T-helper 17 cell (primary cell): ENCODE measurements around the gene SPN. TPM values are rescaled to one million over a fixed set of nuclear protein-coding genes. Genes with fewer than 3 reads are reported as not detected.
"Not testable (repeated sequence)": the region's sequence is repeated elsewhere in the genome, so short reads cannot be mapped to it uniquely, and the experiment has no call there.

Experiments used
- ATAC-seq: fragments of 150-1000 bp; cut with Tn5 transposase; 2 replicates; pipeline ENCODE4 v1.10.0; 2021; ENCODE audit warnings: mild to moderate bottlenecking, moderate library complexity
- DNase-seq, 3 donors: peaks; one replicate each; pipeline versions ENCODE4 v3.0.0 to v3.0.0-alpha.2; 2020 to 2021
- H3K9me3 ChIP-seq: one replicate; pipeline ENCODE4 v1.7.0; 2013; ENCODE audit warnings: low read length, mild to moderate bottlenecking; ENCODE audit not compliant: control insufficient read depth, poor library complexity, severe bottlenecking
- H3K27ac Mint-ChIP-seq: one replicate; pipeline ENCODE4 v1.8.0; 2022; ENCODE audit warnings: mild to moderate bottlenecking, moderate library complexity, mixed read lengths
- H3K27me3 Mint-ChIP-seq: one replicate; pipeline ENCODE4 v1.8.0; 2022; ENCODE audit warnings: mixed read lengths
- H3K36me3 Mint-ChIP-seq: one replicate; pipeline ENCODE4 v1.8.0; 2022; ENCODE audit warnings: low read depth, mixed read lengths
- H3K4me1 Mint-ChIP-seq: one replicate; pipeline ENCODE4 v1.8.0; 2022; ENCODE audit warnings: mild to moderate bottlenecking, mixed read lengths
- H3K4me3 Mint-ChIP-seq: one replicate; pipeline ENCODE4 v1.8.0; 2022; ENCODE audit warnings: mild to moderate bottlenecking, moderate library complexity, mixed read lengths
- total RNA-seq, 4 donors: library from RNA in 2 of 4; stranded (reverse) in 2 of 4; gene quantifications; one replicate each; pipeline ENCODE4 v1.2.3 and lab custom pipeline; 2022 to 2026

SPN gene
- total RNA-seq, 2 donors from 2014 or later: 122 to 147 TPM

DNA sequence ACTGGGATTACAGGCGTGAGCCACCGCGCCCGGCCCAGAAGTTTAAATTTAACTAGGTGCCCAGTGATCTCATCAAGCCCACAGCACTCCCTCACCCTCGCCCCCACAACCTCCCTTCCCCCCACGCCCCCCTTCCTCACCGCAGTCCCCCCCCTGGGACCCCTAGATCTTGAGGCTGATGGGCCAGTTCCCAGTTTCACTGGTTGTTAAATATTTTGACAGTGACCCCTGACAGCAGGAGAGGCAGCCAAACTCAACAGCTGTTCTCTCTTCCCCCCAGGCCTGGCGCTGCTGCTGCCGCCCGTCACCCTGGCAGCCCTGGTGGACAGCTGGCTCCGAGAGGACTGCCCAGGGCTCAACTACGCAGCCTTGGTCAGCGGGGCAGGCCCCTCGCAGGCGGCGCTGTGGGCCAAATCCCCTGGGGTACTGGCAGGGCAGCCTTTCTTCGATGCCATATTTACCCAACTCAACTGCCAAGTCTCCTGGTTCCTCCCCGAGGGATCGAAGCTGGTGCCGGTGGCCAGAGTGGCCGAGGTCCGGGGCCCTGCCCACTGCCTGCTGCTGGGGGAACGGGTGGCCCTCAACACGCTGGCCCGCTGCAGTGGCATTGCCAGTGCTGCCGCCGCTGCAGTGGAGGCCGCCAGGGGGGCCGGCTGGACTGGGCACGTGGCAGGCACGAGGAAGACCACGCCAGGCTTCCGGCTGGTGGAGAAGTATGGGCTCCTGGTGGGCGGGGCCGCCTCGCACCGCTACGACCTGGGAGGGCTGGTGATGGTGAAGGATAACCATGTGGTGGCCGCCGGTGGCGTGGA, 31.5 kb downstream of the SPN start:
- ATAC-seq (no peak), DNase-seq (no peak)
- no peaks in the 10 kb centered on the region for H3K27me3 Mint-ChIP-seq
- no peak overlapping the region for H3K27ac Mint-ChIP-seq
- peaks cover 8% of the 10 kb centered on the region for H3K4me1 Mint-ChIP-seq
- no peaks in the 10 kb centered on the region for H3K9me3 ChIP-seq
- no peak overlapping the region for H3K4me3 Mint-ChIP-seq
- H3K36me3 Mint-ChIP-seq: no peaks in the 10 kb centered on the region

GRCh38 chr16:29695675-29696074, 32.6 kb downstream of the SPN start:
- DNase-seq, H3K27me3 Mint-ChIP-seq, H3K9me3 ChIP-seq, H3K36me3 Mint-ChIP-seq, ATAC-seq, H3K4me3 Mint-ChIP-seq: not testable (repeated sequence)
- Mint-ChIP-seq H3K4me1 (peaks cover 12% of the 10 kb centered on the region), H3K27ac (peak overlapping the region; percentile 56)

DNA sequence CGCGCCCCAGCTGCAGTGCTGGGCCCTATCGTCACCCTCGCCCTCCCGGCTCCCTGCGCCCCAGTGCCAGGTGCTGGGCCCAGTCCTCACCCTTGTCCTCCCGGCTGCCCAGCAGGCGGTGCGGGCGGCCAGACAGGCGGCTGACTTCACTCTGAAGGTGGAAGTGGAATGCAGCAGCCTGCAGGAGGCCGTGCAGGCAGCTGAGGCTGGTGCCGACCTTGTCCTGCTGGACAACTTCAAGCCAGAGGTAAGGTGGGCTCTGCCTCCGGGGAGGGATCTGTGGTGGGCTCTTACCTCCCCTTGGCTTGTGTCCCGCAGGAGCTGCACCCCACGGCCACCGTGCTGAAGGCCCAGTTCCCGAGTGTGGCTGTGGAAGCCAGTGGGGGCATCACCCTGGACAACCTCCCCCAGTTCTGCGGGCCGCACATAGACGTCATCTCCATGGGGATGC, 33.9 kb downstream of the SPN start:
- Mint-ChIP-seq H3K27me3 (no peaks in the 10 kb centered on the region), H3K4me3 (no peak overlapping the region), H3K36me3 (no peaks in the 10 kb centered on the region), H3K27ac (no peak overlapping the region), H3K4me1 (peaks cover 15% of the 10 kb centered on the region)
- DNase-seq (no peak), ATAC-seq (no peak)
- H3K9me3 ChIP-seq: no peaks in the 10 kb centered on the region

- H3K4me1 Mint-ChIP-seq: peaks cover 20% of the 10 kb centered on the region
- H3K4me3 Mint-ChIP-seq: no peak overlapping the region
- no peaks in the 10 kb centered on the region for H3K9me3 ChIP-seq
- ATAC-seq: no peak
- no peaks in the 10 kb centered on the region for H3K36me3 Mint-ChIP-seq
- no peaks in the 10 kb centered on the region for H3K27me3 Mint-ChIP-seq
- DNase-seq: no peak
- H3K27ac Mint-ChIP-seq: no peak overlapping the region
Observed at GRCh38 chr16:29697391-29697790, 34.3 kb downstream of the SPN start.

GRCh38 chr16:29698042-29698441, 35.0 kb downstream of the SPN start:
- Mint-ChIP-seq H3K4me3 (no peak overlapping the region), H3K27me3 (no peaks in the 10 kb centered on the region), H3K27ac (no peak overlapping the region), H3K36me3 (no peaks in the 10 kb centered on the region), H3K4me1 (peaks cover 25% of the 10 kb centered on the region)
- ATAC-seq (no peak), DNase-seq (no peak)
- H3K9me3 ChIP-seq: no peaks in the 10 kb centered on the region

- Mint-ChIP-seq H3K4me3 (peak overlapping the region; percentile 47), H3K27me3 (no peaks in the 10 kb centered on the region), H3K36me3 (no peaks in the 10 kb centered on the region), H3K27ac (peak overlapping the region; percentile 91), H3K4me1 (peaks cover 29% of the 10 kb centered on the region)
- no peaks in the 10 kb centered on the region for H3K9me3 ChIP-seq
- ATAC-seq: no peak
- DNase-seq: no peak
Observed at GRCh38 chr16:29698484-29699323, 35.7 kb downstream of the SPN start.

GRCh38 chr16:29699324-29700219, 36.5 kb downstream of the SPN start:
- Mint-ChIP-seq H3K36me3 (no peaks in the 10 kb centered on the region), H3K4me3 (peak overlapping the region; percentile 47), H3K27ac (peak overlapping the region; percentile 91), H3K4me1 (peaks cover 29% of the 10 kb centered on the region), H3K27me3 (no peaks in the 10 kb centered on the region)
- no peaks in the 10 kb centered on the region for H3K9me3 ChIP-seq
- DNase-seq (no peak), ATAC-seq (no peak)

- peak overlapping the region; percentile 89 for H3K4me3 Mint-ChIP-seq
- H3K27ac Mint-ChIP-seq: peak overlapping the region; percentile 98
- H3K36me3 Mint-ChIP-seq: no peaks in the 10 kb centered on the region
- ATAC-seq (no peak), DNase-seq (peak; percentile 61 to 72 (median 68))
- H3K9me3 ChIP-seq: no peaks in the 10 kb centered on the region
- no peaks in the 10 kb centered on the region for H3K27me3 Mint-ChIP-seq
- H3K4me1 Mint-ChIP-seq: peaks cover 29% of the 10 kb centered on the region
Observed at GRCh38 chr16:29700253-29700987, 37.4 kb downstream of the SPN start.

DNA sequence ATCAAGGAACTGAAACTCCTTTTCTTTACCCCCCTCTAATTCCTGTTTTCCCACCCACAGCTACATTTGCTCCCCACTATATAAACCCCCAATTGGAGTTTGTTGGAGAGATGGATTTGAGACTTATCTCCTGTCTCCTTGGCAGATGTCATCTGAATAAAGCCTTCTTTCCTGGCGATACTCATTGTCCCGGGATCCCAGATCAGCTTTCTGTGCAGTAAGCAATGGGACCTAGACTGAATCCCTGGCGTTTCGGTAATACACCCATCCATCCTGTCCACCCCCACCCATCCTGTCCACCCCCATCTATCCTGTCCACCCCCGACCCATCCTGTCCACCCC, 38.1 kb downstream of the SPN start:
- no peaks in the 10 kb centered on the region for H3K9me3 ChIP-seq
- peaks cover 29% of the 10 kb centered on the region for H3K4me1 Mint-ChIP-seq
- no peaks in the 10 kb centered on the region for H3K36me3 Mint-ChIP-seq
- ATAC-seq: no peak
- H3K27ac Mint-ChIP-seq: peak overlapping the region; percentile 98
- peak overlapping the region; percentile 89 for H3K4me3 Mint-ChIP-seq
- DNase-seq: no peak
- H3K27me3 Mint-ChIP-seq: no peaks in the 10 kb centered on the region

- Mint-ChIP-seq H3K4me1 (peaks cover 29% of the 10 kb centered on the region), H3K4me3 (peak overlapping the region; percentile 87), H3K27ac (peak overlapping the region; percentile 98), H3K36me3 (no peaks in the 10 kb centered on the region), H3K27me3 (no peaks in the 10 kb centered on the region)
- peak; percentile 78 for ATAC-seq
- H3K9me3 ChIP-seq: no peaks in the 10 kb centered on the region
- peak in 2 of 3 donors; percentile 18 to 21 for DNase-seq
Observed at GRCh38 chr16:29702269-29702668, 39.2 kb downstream of the SPN start.

DNA sequence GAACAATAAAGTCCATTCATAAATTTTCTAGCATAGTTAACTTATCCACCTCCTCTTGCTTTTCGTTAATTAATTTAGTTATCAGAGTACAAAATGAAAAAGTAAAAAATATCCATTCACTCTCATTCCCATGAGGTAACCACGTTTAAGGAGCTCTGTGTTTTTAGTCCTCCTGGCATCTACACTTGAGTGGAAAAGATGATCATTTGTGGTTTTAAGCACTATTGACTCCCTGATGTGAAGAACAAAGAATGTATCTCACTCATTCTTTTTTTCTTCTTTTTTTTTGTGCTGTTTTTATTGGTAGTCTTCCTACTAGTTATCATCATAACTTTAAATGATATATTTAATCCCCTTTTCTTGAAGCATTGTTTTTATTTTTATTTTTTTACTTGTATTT, 42.0 kb downstream of the SPN start:
- no peak overlapping the region for H3K27ac Mint-ChIP-seq

GRCh38 chr16:29707160-29707559, 44.1 kb downstream of the SPN start:
- not testable (repeated sequence) for DNase-seq, ATAC-seq, H3K4me3 Mint-ChIP-seq, H3K27me3 Mint-ChIP-seq, H3K27ac Mint-ChIP-seq, H3K36me3 Mint-ChIP-seq, H3K9me3 ChIP-seq
- H3K4me1 Mint-ChIP-seq: peaks cover 25% of the 10 kb centered on the region

More for the DNA sequence above, 42.0 kb downstream of the SPN start:
- Mint-ChIP-seq H3K4me1 (peaks cover 33% of the 10 kb centered on the region), H3K27me3 (no peaks in the 10 kb centered on the region), H3K4me3 (no peak overlapping the region), H3K36me3 (no peaks in the 10 kb centered on the region)
- DNase-seq (no peak), ATAC-seq (no peak)
- H3K9me3 ChIP-seq: no peaks in the 10 kb centered on the region
